Sigmoid colon (tissue), 7 donors: ENCODE results near the gene CNDP1. TPM values are rescaled to one million over a fixed set of nuclear protein-coding genes. Genes with fewer than 3 reads are reported as not detected.
A peak's percentile ranks its signal among the peaks of the same experiment; 100 is the strongest.

Experiments
- DNase-seq: peaks from one replicate; pipeline ENCODE4 v3.0.0-alpha.2; 2019
- H3K27ac ChIP-seq, 4 donors: fragments of 200-600 bp; sonication (generic); one replicate each; pipeline ENCODE4 v1.5.1; 2016 to 2019; ENCODE audit warnings: mild to moderate bottlenecking in 1 of 4
- H3K27me3 ChIP-seq, 3 donors: fragments of 200-600 bp; sonication (generic); one replicate each; pipeline ENCODE4 v1.5.1; 2019; ENCODE audit warnings: mild to moderate bottlenecking in 1 of 3
- H3K36me3 ChIP-seq, 4 donors: fragments of 200-600 bp; sonication (generic); one replicate each; pipeline ENCODE4 v1.5.1; 2016 to 2019
- H3K4me1 ChIP-seq, 4 donors: fragments of 200-600 bp; sonication (generic); one replicate each; pipeline ENCODE4 v1.5.1; 2017 to 2019
- H3K4me3 ChIP-seq, 4 donors: fragments of 200-600 bp; sonication (generic); one replicate each; pipeline ENCODE4 v1.5.1; 2017 to 2019; ENCODE audit warnings: mild to moderate bottlenecking in 2 of 4, moderate library complexity in 1 of 4
- H3K9me3 ChIP-seq, 4 donors: fragments of 200-600 bp in 3 of 4; sonication (generic) in 3 of 4; one replicate each; pipeline versions ENCODE4 v1.5.1 to v1.6.1; 2013 to 2019
- EP300 ChIP-seq, 4 donors: sonication (generic); formaldehyde crosslinking; IDR thresholded peaks; one replicate each; pipeline ENCODE4 v1.6.1; 2017; ENCODE audit warnings: antibody characterized with exemption in 4 of 4
- POLR2A ChIP-seq, 2 donors: fragments of 450-650 bp; IDR thresholded peaks; one replicate each; pipeline ENCODE4 v1.6.1; 2016; ENCODE audit warnings: antibody characterized with exemption in 2 of 2, mild to moderate bottlenecking in 2 of 2, moderate library complexity in 2 of 2
- POLR2AphosphoS5 ChIP-seq, 4 donors: sonication (generic); formaldehyde crosslinking; IDR thresholded peaks; one replicate each; pipeline ENCODE4 v1.6.1; 2017; ENCODE audit warnings: antibody characterized with exemption in 4 of 4
- WGBS, 2 donors: extraction: QIAGEN DNeasy Blood & Tissue Kit; methylation state at CpG; one replicate each; pipeline ENCODE4 v1.1.7; 2013; 5-methylcytosine and 5-hydroxymethylcytosine counted together
- intact Hi-C: fragments of 100-400 bp; cut with DNase I; formaldehyde crosslinking; loops from one replicate; pipeline ENCODE4 v1.15.1; 2023
- polyA plus RNA-seq, 3 donors: library from polyadenylated mRNA; stranded (reverse); fragments of 200-250 nt; gene quantifications; one replicate each; pipeline ENCODE4 v1.2.3, GENCODE V29; 2013
- total RNA-seq, 4 donors: library from RNA; depleted of rRNA; stranded (reverse); fragments of >200 nt; gene quantifications; one replicate each; pipeline ENCODE4 v1.1.0, GENCODE V29; 2016
- TF ChIP-seq, protein P1 (sequence below), 4 experiments: fragments of 450-650 bp in 3 of 4; fragments of 200-600 bp in 1 of 4; IDR thresholded peaks; one replicate each; pipeline ENCODE4 v1.5.1; 2016 to 2019; ENCODE audit warnings: antibody characterized with exemption in 4 of 4, mild to moderate bottlenecking in 3 of 4, moderate library complexity in 2 of 4
- donor health status: healthy with polysubstance abuse.
- donor health status: Bipolar disorder and iron deficiency.
- donor health status: healthy.

Gene CNDP1
- total and polyA plus RNA-seq, 7 donors, result 0.10 to 0.60 TPM; not detected in 5

DNA sequence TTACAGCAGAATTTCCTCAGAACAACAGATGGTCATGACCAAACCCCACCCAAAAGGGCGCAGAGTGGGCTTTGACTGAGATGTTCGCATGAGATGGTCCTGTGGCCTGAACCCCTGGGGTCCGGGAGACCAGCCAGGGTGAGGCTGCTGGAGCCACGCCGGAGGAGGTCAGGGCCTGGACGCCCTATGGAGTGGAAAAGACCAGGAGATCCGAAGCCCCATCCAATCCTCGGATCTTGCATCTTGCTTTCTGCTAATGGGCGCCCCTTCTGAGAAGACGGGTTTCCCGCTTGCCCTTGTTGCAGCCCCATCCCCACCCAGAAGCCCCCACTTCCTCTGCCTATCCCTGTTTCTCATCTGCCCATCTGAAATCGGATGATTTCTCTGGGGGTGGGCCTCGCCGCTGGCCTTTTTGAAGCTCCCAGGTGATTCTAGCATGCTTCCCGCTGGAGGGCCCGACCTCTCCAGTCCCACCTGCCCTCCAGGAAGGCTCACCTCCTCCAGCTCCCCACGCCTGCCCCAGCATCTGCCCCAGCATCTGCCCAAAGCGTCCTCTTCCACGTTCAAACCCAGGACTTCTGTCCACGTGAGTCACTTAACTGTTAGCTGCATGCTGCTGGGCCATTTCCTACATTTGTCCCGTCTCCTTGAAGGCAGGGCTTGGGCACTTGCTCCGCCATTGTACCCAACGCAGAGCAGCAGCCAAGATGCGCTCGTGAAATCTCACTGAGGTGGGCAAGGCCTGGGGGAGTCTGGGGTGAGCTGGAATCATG lies 4.3 kb upstream of the CNDP1 start:
- H3K27me3 ChIP-seq, result no peaks in the 10 kb centered on the region
- peak; percentile 52 for DNase-seq
- no peak overlapping the region for H3K27ac ChIP-seq
- 95% methylated on average over 25 of the region's 25 CpGs for WGBS, 2 donors
- intact Hi-C loops, result no loop called here
- H3K4me3 ChIP-seq, result no peak overlapping the region
- H3K9me3 ChIP-seq, result no peaks in the 10 kb centered on the region
- peaks cover 0 to 5% (median 0%) of the 10 kb centered on the region in 4 donors for H3K4me1 ChIP-seq
- TF ChIP-seq, protein P1, sequence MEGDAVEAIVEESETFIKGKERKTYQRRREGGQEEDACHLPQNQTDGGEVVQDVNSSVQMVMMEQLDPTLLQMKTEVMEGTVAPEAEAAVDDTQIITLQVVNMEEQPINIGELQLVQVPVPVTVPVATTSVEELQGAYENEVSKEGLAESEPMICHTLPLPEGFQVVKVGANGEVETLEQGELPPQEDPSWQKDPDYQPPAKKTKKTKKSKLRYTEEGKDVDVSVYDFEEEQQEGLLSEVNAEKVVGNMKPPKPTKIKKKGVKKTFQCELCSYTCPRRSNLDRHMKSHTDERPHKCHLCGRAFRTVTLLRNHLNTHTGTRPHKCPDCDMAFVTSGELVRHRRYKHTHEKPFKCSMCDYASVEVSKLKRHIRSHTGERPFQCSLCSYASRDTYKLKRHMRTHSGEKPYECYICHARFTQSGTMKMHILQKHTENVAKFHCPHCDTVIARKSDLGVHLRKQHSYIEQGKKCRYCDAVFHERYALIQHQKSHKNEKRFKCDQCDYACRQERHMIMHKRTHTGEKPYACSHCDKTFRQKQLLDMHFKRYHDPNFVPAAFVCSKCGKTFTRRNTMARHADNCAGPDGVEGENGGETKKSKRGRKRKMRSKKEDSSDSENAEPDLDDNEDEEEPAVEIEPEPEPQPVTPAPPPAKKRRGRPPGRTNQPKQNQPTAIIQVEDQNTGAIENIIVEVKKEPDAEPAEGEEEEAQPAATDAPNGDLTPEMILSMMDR (IDR thresholded peaks at IDR 0.05), result no peak
- TF ChIP-seq EP300 (IDR thresholded peaks at IDR 0.05) (no peak), POLR2AphosphoS5 (IDR thresholded peaks at IDR 0.05) (no peak), POLR2A (IDR thresholded peaks at IDR 0.05) (no peak)
- H3K36me3 ChIP-seq, result no peaks in the 10 kb centered on the region

DNA sequence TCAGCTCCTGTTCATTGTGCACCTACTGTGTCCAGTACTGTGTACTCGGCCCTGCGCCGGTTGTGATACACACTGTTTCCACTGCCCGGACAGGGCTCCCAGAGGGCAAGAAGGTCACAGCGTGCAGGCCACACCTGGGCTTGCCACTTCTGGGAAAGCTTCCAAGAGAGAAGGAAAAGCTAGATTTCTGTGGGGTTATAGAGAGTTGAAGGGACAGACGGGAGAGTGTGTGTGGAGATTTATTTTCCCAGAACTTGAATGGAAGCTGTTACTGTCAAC lies 3.8 kb upstream of the CNDP1 start:
- no peaks in the 10 kb centered on the region for H3K36me3 ChIP-seq
- no peak for DNase-seq
- intact Hi-C loops, result no loop called here
- peaks cover 0 to 5% (median 0%) of the 10 kb centered on the region in 4 donors for H3K4me1 ChIP-seq
- 59 to 75% methylated on average over 6 of the region's 6 CpGs for WGBS, 2 donors
- H3K27ac ChIP-seq, result no peak overlapping the region
- TF ChIP-seq POLR2AphosphoS5 (IDR thresholded peaks at IDR 0.05) (no peak), POLR2A (IDR thresholded peaks at IDR 0.05) (no peak), EP300 (IDR thresholded peaks at IDR 0.05) (no peak)
- TF ChIP-seq, protein P1 (IDR thresholded peaks at IDR 0.05), result no peak
- H3K9me3 ChIP-seq, result no peaks in the 10 kb centered on the region
- no peak overlapping the region for H3K4me3 ChIP-seq
- H3K27me3 ChIP-seq, result no peaks in the 10 kb centered on the region

DNA sequence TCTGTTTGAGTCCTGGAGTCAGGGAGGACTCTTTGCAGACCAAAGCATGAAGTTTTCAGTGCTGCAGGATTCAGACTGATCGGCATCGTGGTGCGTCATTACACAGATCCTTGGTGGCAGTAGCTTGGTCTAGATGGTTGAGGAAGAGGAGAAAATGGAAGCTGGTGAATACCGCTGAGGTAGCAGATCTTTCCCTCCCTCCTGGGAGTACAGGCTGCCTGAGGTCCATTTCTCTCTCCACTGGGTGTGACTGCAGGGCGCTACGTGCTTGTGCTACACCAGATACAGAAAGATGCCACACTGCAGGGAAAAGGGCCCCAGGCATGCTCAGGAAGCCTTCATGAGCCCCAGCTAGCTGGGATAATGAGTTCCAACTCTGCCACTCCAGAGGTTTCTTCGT lies 3.3 kb upstream of the CNDP1 start:
- DNase-seq, result peak; percentile 36
- Histone ChIP-seq H3K9me3 (no peaks in the 10 kb centered on the region), H3K4me3 (no peak overlapping the region), H3K4me1 (peaks cover 0 to 5% (median 0%) of the 10 kb centered on the region in 4 donors), H3K27ac (no peak overlapping the region), H3K27me3 (no peaks in the 10 kb centered on the region), H3K36me3 (no peaks in the 10 kb centered on the region)
- TF ChIP-seq EP300 (IDR thresholded peaks at IDR 0.05), result no peak
- TF ChIP-seq, protein P1 (IDR thresholded peaks at IDR 0.05), result no peak
- no peak for TF ChIP-seq POLR2AphosphoS5 (IDR thresholded peaks at IDR 0.05)
- TF ChIP-seq POLR2A (IDR thresholded peaks at IDR 0.05), result no peak
- 91 to 92% methylated on average over 7 of the region's 7 CpGs for WGBS, 2 donors
- intact Hi-C loops, result no loop called here

DNA sequence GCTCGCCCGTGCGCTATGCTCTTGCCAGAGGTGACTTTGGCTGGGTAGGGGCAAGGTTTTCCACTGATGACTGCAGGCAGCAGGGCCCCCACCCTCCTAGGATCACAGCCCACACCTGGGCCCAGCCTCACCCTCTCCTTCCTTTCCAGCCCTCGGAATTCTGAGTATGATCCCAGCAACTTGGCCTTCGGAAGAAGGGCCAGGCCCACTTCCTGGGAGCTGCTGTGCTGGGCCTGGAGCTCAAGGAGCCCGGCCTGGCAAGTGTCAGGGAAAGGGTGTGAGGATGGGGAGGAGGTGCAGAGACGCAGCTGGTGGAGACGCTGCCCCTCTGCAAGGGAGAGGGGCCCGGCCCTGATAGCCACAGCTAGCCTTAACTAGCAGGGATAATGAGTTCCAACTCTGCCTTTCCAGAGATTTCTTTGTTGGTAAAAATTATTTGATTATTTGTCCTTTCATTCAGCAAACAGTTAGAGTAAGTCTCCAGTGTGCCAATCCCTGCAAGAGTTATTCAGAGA lies 1.7 kb upstream of the CNDP1 start:
- no peaks in the 10 kb centered on the region for H3K36me3 ChIP-seq
- intact Hi-C loops, result no loop called here
- no peaks in the 10 kb centered on the region for H3K27me3 ChIP-seq
- no peak overlapping the region for H3K4me3 ChIP-seq
- peak; percentile 45 for DNase-seq
- no peak for TF ChIP-seq EP300 (IDR thresholded peaks at IDR 0.05)
- TF ChIP-seq POLR2AphosphoS5 (IDR thresholded peaks at IDR 0.05), result no peak
- no peak for TF ChIP-seq POLR2A (IDR thresholded peaks at IDR 0.05)
- TF ChIP-seq, protein P1 (IDR thresholded peaks at IDR 0.05), result no peak
- 70 to 75% methylated on average over 9 of the region's 9 CpGs for WGBS, 2 donors
- H3K9me3 ChIP-seq, result peaks cover 0 to 2% (median 0%) of the 10 kb centered on the region in 4 donors
- H3K27ac ChIP-seq, result no peak overlapping the region
- H3K4me1 ChIP-seq, result peaks cover 0 to 5% (median 0%) of the 10 kb centered on the region in 4 donors
